UCSD-AML1 (cell line): ENCODE measurements around the gene ARHGAP27.
"Not testable (repeated sequence)": the region's sequence is repeated elsewhere in the genome, so short reads cannot be mapped to it uniquely, and the experiment has no call there.

Source experiments
- DNase-seq: peaks from one replicate; lab custom pipeline; 2025; ENCODE audit not compliant: unreplicated experiment; lab: John Stamatoyannopoulos, UW

Gene ARHGAP27

DNA sequence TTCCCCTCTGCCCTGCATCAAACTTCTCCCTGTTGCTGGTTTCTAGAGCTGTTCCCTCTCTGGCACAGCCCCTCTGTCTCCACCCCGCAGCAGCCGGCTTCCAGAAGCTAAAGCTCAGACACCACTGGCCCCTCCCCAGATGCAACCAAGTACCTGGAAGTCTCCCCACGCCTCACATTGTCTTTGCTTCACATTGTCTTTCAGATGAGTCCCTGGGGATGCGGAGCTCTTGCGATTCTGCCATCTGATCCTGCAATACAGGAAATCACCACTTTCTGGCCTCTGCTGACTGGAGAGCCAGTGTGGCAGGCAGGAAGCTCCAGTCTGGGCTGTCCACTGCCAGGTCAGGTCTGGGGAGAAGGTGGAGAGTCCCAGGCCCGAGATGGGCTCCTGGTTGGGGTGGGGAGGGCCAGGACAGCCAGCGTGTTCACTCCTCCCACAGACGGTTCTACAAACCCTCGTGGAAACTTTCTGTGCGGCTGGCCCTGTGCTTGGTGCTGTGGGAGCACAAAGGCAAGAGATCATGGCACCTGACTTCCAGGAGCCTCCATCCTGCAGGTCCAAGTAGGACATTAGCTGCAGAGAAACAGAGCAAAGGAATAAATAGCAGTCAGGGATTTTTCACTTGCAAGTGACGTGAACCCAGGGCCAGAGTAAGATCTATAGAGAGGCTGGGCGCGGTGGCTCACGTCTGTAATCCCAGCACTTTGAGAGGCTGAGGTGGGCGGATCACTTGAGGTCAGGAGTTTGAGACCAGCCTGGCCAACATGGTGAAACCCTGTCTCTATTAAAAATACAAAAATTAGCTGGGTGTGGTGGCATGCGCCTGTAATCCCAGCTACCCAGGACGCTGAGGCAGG is 67.9 kb downstream of the ARHGAP27 start:
- DNase-seq: no peak

DNA sequence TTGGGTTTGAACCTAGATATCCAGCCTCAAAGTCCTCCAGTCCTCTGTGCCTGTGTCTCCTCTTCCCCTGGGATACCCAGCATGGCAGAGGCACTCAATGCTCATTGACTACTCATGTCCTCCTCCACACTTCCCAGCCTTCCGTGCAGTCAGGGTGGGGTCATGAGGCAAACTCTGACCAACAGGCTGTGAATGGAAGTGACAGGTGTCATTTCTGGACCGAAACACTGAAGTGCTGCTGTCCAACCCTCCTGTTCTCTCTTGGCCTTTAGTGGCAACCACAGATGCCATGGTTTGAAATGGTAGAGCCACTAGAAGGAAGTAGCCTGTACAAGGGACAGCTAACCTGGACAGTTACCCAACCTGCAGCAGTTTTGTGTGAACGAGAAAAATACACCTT is 69.2 kb downstream of the ARHGAP27 start:
- DNase-seq: no peak

DNA sequence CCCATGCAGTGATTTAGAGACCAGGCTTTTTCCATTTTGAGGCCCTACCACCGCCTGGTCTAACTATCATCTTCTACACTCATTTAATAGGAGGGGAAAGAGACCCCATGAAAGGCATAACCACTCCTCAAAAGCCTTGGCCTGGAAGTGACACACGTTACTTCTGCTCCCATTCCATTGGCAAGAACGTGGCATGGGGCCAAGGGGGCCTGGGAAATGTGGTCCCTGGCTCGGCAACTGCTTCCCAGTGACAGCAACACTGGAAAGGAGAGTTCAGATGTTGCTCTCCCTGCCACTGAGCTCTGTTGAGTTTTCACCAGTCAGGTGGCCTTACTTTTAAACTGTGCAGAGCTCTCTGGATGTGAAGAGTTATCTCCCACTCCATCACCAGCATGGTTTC is 70.7 kb downstream of the ARHGAP27 start:
- DNase-seq: no peak

DNA sequence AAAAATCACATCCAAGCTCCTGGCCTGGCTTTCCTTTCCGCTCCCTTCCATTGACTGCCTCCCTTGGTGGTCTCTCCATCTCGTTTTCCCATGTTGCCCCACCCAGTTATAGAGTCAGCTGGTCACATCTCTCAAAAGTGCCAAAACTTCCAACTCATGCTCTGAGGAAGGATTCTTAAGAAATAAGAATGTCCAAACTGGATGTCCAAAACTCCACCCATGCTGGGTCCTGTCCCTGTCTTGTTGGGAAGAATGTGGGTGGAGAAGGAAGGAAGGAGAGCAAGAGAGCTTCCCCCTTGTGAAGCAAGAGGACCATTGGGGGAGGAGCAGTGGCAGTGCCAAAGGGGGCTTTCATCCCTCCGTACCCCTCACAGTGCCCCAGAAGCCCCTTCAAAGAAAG is 71.2 kb downstream of the ARHGAP27 start:
- no peak for DNase-seq

DNA sequence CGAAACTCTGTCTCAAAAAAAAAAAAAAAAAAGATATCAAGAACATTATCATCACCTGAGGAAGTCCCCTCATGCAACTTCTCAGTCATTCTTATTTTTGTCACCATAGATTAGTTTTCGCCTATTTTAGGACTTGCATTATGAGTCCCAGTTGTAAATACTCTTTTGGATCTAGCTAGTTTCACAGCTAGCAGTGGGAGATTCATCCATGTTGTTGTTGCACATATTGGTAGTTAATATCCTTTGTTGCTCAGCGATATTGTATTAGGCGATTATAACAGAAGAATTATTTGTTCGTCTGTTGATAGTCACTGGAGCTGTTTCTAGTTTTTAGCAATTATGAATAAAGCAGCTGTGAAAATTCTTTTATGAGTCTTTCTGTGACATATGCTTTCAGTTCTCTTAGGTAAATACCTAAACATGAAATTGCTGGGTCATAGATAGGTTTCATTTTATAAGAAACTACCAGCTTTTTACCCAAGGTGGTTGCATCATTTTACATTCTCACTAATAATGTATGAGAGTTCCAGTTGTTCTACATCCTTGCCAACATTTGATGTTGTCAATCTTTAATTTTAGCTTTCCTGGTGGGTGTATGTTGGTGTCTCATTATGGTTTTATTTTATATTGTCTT is 75.2 kb downstream of the ARHGAP27 start:
- DNase-seq: no peak

DNA sequence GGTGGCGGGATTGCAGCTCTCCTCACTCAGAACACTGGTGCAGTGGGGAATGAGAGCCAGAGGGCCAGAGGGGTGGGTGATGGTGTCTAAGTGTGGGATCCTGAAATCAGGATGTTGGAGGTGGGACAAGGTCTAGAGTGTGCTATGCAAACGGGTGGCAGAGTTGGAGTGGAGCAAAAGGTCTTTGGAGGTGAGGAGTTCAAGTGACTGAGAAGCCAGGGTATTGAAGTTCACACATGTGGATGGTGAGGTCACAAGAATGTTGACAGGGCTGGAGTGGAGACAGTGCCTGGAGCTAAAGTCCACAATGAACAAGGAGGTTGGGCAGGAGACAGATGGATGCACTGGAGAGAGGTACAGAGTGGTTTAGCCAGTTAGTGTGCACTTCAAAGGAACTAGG is 77.6 kb downstream of the ARHGAP27 start:
- DNase-seq: no peak

DNA sequence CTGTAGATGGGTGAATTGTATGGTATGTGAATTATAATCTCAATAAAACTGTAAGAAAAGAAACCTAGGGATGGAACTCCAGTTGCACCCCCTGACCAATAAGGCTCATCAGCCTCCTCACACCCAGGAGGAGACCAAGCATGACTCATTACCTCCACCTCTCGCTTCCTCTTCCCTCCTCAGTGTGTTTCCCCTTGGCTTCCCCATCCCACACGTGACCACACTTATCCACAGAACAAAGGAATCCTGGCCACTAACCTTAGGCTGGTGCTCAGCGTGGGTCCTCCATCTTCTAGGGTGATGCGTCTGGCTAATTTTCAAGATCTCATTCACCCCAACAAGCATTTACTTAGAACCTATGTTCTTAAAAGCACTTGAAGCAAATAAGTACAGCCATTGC is 79.6 kb downstream of the ARHGAP27 start:
- DNase-seq: peak; percentile 28

DNA sequence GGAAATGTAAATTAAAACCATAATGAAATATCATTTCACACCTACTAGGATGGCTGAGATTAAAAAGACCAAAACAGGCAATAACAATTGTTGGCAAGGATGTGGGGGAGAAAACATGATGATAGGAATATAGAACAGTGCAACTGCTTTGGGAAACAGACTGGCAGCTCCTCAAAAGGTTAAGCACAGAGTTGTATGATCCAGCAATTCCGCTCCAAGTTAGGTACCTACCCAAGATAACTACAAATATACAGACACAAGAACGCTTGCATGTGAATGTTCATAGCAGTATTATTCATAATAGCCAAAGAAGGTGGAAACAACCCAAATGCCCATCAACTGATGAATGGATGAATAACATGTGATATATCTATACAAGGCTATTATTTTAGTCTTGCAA is 80.8 kb downstream of the ARHGAP27 start:
- DNase-seq: no peak

DNA sequence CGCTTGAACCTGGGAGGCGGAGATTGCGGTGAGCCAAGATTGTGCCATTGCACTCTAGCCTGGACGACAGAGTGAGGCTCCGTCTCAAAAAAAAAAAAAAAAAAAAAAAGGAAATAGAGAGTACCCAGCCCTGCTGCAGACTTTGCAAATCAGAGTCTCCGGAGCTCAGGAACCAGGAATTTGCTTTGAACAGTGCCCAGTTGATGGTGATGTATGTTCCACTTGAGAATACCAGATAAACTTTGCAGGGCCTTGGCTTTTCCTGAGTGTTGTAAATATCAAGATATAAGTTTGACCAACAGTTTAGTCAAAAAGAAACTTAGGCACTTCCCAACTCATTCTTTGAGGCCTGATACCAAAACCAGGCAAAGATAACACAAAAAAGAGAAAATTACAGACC is 85.2 kb downstream of the ARHGAP27 start:
- no peak for DNase-seq

DNA sequence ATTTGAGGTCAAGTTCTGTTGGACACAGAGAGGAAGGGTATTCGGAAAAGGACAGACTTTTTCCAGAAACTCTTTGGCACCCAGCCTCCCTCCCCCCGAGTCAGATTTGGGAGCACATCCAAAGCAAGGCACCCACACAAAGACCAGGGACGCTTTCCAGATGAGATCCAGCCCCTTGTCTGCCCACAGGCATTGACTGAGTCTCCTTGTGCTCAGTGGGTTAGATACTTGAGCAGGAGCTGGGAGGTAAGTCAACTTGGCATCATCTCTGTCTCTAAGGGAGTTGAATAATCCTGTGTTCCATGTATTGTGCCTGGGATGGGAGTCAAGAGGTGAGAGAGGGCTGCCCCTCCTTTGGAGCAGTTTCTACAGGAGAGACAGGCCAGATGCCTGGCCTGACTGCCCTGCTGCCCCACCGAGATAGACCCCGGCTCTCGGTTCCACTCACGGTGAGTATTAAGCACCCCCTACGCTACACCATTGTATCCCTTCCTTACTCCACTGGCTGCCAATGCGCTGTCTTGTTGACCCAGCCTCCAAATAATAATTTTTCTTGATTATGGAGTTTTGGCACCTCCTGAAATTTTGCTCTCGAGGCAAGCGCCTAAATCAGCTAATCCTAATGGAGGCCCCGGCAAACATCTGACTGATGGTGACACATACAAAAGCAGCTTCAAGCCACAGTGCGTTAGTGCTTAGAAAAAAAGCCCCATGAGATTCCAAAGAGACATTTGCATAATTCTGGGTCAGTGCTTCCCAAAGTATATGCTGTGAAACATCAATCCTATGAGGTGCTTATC is 86.3 kb downstream of the ARHGAP27 start:
- no peak for DNase-seq

DNA sequence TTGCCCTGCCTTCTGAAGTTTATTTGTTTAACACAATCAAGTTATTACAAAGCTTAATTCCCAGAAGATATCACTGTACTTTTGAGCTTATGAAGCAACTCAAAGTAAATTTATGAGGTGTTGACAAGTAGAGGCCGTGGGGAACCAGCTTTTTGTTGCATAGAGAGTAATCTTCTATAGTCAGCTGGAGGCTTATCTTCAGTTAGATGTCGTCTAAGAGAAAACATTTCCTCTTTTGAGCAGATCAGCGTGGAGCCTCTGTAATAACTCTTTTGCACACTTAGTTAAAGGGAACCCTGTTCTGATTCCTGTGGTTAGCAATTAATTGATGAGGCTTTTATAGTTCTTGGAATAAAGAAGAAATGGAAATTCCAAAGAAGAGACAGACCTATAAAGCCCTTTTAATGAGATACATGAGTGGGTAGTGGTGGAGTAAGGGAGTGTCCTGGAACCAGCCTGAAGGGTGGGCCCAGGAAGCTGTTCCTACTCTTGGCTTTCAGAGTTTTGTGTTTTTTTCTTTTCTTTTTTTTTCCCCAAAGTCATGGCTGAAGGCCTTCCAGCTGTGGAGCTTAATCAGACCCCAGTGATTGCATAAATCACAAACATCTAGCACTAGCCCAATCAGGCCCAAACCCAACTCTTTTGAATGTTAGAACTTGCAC is 87.0 kb downstream of the ARHGAP27 start:
- DNase-seq: no peak

DNA sequence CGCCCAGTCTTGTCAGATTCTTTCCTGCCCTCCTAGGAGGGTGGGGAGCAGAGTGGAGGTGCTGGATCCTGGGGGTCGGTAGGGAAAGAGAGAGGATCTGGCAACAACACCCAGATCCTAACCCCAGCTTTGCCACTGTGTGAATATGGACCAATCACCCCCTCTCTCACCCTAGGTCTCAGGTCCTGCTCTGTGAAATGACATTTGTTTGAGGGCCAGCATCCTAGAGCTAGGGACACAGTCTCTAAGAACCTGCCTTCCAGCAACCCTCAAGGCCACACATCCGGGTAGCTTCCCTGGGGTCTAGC is 87.5 kb downstream of the ARHGAP27 start:
- no peak for DNase-seq

DNA sequence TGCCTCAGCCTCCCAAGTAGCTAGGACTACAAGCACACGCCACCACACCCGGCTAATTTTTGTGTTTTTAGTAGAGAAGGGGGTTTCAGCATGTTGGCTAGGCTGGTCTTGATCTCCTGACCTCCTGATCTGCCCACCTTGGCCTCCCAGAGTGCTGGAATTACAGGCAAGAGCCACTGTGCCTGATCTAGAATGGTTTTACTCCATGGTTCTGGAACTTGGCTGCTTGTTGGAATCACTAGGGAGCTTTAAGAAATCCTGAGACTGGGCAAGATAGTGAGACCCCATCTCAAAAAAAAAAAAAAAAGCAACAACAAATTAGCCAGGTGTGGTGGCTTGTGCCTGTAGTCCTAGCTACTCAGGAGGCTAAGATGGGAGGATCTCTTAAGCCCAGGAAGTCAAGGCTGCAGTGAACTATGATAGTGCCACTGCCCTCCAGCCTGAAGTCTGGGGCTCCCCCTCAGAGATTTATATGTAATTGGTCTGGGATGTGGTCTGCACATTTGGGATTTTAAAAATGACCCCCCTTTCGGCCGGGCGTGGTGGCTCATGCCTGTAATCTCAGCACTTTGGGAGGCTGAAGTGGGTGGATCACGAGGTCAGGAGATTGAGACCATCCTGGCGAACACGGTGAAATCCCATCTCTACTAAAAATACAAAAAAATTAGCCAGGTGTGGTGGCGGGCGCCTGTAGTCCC is 88.6 kb downstream of the ARHGAP27 start:
- DNase-seq: not testable (repeated sequence)
